OCI-LY7 (cell line): Measurements from ENCODE around the gene PLPP3.

Source experiments
- EZH2phosphoT487 ChIP-seq: fragments of 200-600 bp; sonication (generic); IDR thresholded peaks from 2 replicates; pipeline ENCODE4 v1.6.1; 2018; ENCODE audit warnings: low read depth, borderline replicate concordance, mild to moderate bottlenecking, mixed run types, antibody characterized with exemption, low read length, moderate library complexity, mixed read lengths
- TF ChIP-seq, protein P1 (sequence below): fragments of 200-600 bp; sonication (generic); conservative IDR thresholded peaks from 2 replicates; pipeline ENCODE4 v1.5.1; 2014; ENCODE audit warnings: mild to moderate bottlenecking, antibody characterized with exemption, low read length, moderate library complexity, mixed read lengths

DNA sequence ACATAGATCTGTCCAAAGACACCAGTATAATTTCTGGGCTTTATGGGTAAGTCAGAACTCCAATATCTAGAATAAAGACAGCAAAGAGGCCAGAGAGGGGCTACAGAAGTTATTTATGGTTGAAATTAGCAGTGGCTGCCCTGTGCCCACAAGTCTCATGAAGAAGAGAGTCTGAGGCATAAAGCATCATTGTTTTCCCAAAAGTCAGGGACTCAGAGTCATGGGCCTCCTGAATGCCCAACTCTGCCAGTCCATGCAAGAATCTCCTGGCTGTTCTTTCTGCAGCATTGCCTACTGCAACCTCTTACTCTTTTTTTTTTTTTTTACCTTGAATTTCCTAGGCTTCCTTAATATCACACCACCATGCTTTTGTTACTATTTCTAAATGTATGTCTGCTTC is 49.6 kb downstream of the PLPP3 start:
- TF ChIP-seq, protein P1, sequence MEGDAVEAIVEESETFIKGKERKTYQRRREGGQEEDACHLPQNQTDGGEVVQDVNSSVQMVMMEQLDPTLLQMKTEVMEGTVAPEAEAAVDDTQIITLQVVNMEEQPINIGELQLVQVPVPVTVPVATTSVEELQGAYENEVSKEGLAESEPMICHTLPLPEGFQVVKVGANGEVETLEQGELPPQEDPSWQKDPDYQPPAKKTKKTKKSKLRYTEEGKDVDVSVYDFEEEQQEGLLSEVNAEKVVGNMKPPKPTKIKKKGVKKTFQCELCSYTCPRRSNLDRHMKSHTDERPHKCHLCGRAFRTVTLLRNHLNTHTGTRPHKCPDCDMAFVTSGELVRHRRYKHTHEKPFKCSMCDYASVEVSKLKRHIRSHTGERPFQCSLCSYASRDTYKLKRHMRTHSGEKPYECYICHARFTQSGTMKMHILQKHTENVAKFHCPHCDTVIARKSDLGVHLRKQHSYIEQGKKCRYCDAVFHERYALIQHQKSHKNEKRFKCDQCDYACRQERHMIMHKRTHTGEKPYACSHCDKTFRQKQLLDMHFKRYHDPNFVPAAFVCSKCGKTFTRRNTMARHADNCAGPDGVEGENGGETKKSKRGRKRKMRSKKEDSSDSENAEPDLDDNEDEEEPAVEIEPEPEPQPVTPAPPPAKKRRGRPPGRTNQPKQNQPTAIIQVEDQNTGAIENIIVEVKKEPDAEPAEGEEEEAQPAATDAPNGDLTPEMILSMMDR = no peak
- TF ChIP-seq EZH2phosphoT487 = no peak
